GM21360 (cell line): ENCODE measurements around the gene FAM98C.
A peak's percentile ranks its signal among the peaks of the same experiment; 100 is the strongest.

Experiments used
- ATAC-seq: cut with Tn5 transposase; IDR thresholded peaks from one replicate; pipeline ENCODE4 v1.9.1; 2021; ENCODE audit warnings: mild to moderate bottlenecking, moderate library complexity; ENCODE audit not compliant: unreplicated experiment

Gene FAM98C

DNA sequence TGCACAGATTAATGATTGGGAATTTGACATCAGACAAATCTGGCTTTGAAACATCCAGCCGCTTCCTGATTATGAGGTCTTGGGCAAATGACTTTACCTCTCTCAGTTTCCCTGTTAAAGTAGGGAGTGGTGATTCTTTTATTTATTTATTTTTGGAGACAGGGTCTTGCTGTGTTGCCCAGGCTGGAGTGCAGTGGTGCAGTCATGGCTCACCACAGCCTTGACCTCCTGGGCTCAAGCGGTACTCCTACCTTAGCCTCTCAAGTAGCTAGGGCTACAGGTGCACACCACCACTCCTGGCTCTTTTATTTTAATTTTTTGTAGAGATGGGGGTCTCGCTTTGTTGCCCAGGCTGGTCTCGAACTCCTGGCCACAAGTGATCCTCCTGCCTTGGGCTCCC lies 25.8 kb upstream of the FAM98C start:
- no peak for ATAC-seq

DNA sequence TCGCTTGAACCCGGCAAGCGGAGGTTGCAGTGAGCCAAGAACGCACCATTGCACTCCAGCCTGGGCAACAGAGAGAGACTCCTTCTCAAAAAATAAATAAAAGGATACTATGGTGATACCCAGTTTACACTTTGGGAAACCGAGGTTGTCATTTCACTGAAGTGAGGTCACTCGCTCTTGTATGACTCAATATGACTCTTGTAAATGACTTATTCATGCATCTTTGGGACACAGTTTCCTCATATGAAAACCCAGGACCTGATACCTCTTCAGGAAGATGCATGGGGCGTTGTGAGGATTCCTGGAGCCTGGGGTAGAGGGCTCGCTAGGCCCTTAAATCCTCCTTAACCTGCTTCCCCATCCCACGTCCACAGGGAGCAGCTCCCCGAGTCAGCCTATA lies 24.0 kb upstream of the FAM98C start:
- ATAC-seq = no peak

DNA sequence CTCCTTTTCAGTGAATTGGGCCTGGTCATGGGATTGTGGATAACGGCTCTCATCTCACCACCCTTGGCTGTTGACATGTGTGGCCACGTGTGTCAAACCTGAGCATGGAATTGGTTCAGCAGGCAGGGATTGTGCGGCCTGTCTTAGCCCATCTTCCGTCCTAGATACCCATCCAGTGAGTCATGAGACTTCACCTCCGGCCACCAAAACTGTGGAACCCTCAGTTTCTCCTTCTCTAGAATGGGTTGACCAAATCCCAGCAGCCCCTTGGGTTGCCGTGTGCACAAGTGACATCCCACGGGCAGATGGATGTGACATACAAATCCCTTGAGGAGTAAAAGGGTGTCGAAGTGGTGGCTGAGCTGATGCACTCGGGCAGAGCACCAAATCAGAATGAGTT lies 21.8 kb upstream of the FAM98C start:
- no peak for ATAC-seq

DNA sequence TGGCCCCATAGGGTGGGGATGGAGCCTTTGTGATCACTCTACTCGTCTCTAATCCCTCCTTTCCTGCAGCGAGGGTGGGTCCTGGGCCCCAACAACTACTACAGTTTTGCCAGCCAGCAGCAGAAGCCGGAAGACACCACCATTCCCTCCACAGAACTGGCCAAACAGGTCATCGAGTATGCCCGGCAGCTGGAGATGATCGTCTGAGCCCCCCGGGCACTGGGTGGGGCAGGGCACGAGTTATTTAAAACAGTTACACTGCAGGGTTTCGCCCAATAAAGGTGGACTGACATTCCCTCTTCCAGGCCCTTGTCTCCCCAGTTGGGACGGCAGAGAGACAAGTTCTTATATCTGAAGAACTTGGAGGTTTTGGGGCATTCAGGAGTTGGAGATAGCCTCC lies 19.7 kb upstream of the FAM98C start:
- ATAC-seq = no peak

DNA sequence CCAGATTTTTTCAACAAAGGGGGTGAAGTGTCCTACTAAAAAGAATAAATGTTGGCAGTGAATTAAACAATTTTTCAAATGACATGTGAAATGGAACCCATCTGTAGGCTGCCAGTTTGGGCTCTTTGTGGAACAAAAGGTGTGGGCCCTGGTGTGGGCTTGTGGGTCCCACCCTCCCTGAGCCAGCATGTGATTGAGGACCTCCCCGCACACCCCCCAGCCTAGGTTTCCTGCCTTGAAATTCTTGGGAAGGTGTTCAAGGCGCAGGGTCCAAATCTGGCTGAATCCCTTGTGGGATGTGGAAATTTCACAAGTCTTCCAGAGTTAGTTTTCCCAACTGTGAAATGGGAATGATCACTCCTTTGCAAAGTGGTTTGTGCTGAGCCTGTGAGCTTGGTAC lies 19.1 kb upstream of the FAM98C start:
- ATAC-seq = no peak

DNA sequence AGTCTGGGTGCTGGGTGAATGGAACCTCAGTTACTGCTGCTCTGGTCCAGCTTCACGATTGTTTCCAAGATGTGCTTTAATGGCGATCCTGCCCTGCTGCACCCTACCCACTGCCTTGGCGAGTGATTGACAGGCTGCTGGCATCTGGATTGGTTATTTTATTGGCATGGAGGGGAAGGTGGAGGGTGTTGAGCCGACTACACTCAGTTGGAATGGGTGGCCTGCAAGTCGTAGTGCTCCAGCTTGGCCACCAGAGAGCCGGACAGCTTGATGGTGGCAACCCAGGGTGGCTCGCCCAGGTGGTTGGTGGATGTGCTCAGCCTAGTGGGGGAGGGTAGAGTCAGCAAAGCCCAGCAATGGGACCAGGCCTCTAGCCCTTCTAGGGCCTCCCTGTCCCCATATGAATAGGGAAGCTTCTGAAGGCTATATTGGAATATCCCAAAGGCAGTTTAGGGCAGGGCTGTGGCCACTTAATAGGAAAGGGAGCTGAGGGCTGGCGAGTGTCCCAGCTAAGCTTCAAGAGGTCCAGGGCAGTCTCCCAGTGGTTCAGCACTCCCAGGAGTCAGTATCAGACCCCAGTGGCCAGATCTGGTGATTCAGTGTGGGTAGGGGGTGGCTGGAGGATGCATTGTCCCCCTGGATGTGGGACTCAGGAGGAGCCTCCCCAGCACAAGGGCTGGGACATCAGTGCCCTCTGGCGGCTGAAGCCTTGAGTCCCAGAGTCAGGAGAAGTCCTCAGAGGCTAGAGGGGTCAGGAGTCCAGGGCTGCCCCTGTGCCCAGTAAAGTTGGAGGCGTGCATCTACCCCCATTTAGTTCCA lies 18.5 kb upstream of the FAM98C start:
- no peak for ATAC-seq

DNA sequence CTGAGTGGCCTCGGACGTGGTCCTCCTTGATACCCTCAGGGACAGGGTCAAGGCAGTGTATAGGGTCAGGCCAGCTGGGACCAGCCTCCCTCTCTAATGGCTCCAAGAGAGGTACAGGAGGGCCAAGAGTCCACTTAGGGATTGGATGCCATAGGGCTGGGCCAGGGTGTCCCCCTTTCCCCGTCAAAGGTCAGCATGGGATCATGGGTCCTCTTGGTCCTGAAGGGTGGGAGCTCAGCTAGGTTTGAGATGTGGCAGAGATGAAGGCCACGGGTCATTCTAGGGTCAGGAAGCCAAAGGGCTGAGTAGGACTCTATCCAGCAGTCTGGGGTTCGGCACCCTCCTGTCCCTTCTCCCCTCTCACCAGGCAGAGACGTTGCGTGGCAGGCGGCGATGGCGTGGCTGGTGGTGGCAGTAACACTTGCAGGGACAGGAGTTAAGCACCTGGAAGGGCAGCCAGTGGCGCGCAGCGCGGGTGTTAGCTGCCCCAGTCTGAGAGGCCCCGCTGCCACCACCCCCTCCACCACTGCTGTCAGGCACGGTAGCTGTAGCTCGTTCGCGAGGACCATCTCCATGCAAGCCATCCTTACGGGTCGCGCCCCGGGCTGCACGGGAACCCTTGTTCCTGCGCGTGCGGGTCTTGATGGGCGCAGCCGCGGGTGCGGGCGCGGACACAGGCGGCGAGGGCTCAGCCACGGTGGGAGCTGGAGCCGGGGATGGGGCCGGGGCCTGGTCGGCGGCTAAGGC lies 17.7 kb upstream of the FAM98C start:
- ATAC-seq = no peak

DNA sequence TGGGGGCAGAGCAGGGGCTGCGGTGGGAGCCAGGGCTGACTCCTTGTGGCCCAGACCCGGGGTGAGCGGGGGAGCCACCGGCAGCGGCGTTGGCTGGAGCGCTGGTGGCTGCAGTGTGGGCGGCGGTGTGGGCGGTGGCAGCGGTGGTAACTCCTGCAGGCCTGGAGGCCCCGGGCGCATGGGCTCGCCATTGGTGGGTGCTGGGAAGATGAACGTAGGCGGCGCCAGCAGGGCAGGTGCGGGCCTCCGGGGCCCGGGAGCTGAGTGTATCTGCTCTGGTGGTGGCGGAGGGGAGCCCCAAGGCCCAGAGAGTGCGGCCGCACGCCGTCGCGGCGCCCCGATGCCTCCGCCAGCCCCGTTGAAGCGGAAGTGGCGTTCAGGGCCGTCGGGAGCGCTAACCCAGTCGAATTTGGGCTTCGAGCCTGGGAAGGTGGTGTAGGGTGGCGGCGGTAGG lies 17.1 kb upstream of the FAM98C start:
- ATAC-seq = no peak

DNA sequence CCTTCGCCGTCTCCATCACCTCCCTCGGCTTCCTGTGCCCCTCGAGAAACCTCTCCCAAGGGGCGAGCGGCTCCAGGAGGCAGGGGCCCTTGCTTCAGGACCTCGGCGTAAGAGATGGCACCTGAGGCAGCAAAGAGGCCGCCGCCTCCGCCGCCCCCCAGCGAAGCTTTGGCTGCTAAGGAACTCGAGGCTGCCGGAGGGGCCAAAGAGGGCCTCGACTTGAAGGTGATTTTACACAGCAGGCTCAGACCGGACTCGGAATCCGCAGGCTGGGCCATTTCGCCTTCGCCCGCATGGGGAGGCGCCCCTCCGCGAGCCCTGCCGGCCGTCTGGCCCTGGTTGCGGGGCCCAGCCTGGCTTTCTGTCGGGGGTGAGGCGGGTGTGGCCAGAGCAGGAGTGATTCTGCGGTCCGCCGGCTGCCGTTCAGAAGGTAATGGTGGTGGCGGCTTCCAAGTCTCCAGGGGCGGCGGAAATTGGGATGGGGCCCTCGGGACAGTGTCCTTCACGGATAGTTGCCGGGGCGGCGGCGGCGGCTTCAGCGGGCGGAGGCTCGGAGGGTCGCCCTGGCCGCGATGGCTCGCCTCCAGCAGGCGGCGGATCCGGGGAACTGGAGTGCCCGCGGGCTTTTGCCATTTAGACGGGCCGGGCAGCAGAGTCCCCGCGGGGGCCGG lies 16.5 kb upstream of the FAM98C start:
- ATAC-seq = no peak

DNA sequence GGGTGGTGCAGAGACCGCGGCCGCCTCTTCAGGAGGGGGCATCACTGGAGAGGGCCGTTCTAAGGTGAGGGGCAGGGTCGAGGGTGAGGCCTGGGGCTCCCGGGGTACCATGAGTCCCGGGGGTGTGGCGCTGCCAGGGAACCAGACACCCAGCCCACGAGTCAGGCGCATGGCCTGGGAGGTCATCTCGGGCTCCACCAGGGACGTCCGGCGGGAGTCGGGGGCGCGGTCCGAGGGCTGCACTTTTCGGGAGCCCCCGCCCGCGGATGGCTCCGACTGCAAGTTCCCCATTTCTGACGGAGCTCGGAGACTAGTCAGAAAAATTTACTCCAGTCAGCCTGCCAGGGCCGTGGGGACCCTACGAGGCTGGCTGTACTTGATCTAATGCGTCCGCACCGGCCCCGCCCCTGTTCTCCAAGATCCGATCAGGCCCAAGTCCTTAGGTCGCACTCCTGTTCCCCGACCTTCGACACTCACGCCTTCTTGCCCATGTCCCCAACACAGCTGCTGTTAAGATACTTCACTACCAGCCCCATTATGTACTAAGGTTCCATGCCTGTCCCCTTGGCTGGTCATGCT lies 15.8 kb upstream of the FAM98C start:
- ATAC-seq = no peak

DNA sequence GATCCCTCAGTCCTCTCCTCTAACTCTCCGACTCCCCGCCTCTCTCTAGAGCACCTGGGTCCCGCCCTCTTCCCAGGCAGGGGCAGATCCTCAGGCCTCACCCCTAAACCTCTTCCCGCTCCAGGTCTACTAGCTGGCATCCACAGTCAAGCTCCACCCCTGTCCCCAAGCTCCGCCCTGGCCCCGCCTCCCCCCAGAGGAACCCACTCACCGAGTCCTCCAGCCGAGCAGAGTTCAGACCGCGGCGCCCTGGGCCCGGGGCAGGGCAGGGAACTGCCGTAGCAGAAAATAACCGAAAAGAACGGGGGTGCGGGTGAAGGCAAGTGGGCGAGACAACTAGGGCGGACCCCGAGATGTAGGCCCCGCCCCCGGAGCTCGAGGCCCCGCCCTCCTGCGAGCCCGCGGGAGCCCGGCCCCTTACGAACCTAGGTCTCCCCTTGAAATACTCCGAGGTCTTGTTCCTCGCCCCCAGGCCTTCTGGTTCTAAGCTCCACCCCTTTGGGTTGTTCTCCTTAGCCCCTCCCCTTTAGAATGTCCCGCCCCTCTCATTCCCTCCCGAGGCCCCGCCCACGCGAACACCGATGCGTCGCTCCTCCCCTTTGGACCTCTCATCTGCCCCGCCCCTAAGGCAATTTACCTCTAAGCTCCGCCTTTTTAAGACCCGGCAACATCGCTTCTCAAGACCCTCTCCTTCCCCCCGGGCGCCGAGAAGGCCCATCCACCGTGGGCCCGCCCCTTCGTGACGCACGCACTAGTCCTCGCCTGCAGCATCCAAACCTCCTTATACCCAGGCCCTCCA lies 15.1 kb upstream of the FAM98C start, which contains the start of gene GGN:
Gene GGN (minus strand): TSS at position 485 of the 799 bp plus-strand sequence. CDS start 773 bp downstream, outside the sequence.
- peak; percentile 41 for ATAC-seq

DNA sequence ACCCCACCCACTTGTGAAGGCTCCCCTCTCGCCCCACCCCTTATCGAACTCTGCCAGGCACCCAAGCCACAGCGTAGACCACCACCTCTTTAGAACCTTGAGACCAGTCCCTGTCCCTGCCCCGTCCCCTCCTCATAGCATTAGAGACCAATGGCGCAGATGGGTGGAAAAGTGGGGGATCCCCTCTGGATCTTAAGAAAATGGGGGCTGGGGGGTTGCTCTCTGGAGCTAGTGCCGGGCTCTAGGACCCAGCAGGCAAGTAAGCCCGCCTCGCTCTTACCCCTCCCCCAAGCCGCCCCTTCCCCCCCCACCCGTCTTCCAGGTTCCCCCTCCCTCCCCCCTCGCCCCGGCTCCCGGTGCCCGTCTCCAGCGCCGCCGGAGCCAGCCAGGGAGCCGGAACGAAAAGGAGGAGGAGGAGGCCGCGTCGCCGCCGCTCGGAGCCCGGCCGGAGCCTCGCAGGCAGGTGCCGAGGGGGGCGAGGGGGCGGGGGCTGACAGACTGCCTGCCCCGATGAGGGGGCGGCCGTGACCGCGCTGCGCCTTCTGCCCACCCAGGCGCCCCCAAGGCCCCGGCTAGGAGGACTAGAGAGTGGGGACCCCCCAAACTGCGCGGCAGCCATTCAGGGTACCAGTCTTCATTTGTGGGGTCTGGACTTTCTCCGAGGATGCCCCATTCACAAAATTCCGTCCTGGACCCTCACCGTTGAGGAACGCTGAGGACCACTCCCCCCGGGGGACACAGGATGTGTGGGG lies 14.4 kb upstream of the FAM98C start, which contains the start of gene SPRED3:
Gene SPRED3 (plus strand): TSS at position 349 of the 752 bp plus-strand sequence. CDS start 1,606 bp downstream, outside the sequence.
- no peak for ATAC-seq

DNA sequence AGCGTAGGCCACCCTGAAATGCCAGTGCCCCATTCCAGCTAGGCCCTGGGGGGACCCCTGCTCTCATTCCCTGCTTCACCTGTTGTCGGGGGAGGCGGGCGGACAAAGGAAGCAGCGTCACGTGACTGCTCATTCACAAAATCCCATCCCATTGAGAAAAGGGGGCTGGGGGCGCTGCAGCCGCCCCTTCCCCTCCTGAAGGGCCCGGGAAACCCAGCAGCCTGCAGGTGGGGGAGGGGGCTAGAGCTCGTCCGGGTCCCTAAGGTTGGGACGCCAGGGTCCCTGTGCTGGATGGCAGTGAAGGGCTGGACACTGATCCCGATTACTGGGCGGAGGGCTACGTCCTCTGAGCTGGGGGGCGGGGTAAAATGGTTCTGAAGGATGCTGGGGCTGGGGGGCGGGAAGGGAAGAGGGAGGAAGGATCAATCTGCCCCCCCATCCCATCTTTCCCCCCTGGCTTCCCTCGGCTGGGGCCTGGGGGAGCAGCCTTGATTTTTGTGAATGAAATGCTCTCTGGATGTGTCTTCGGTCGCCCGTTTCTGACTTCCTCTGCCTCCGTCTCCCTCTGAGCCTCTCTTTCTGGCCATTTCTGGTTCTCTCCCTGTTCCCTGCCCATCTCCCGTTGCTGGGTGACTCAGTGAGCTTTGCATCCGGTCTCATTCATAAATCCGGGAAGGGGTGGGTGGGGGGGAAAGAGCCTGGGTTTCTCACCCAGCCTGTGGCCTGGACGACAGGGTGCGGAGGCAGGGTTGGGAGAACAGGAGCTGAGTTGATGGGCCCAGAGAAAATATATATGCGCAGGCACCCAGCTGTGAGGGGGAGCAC lies 13.6 kb upstream of the FAM98C start:
- ATAC-seq = no peak

DNA sequence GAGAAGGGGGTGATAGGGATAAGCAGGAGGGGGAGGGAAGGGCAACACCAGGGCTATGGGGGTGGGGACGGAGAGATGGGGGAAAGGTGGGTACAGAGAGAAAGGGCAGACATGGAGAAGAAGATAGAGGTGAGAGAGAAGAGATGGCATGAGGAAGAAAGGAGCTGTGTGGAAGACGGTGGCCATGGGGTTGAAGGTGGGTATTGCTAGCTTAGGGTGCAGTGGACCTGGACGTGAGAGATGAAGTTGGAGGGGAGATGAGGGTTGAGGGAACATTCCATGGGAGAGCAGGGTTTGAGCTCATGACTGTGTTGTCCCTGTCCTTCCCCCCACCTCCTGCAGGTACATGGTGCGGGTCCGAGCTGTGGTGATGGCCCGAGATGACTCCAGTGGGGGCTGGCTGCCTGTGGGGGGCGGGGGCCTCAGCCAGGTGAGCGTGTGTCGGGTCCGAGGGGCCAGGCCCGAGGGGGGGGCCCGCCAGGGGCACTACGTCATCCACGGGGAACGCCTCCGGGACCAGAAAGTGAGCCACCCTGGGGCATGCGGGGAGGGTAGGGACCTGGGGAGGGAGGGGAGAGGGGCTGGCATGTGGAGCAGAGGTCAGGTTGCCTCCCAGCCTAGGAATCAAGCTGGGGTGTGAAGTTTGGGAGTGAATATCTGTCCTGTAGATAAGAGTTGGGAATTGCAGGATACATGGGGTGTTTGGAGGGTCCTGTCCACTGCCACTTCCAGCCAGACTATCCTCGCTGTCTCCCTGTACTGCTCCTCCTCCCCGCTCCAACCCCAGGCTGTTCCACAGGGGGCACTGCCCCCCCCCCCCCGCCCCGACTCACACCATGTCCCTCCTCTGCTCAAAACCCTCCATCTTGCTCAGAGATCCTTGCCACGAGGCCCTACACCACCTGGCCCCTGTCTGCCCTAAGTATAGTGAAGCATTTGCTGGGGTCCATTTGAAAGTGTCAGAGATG lies 12.7 kb upstream of the FAM98C start:
- ATAC-seq = no peak

DNA sequence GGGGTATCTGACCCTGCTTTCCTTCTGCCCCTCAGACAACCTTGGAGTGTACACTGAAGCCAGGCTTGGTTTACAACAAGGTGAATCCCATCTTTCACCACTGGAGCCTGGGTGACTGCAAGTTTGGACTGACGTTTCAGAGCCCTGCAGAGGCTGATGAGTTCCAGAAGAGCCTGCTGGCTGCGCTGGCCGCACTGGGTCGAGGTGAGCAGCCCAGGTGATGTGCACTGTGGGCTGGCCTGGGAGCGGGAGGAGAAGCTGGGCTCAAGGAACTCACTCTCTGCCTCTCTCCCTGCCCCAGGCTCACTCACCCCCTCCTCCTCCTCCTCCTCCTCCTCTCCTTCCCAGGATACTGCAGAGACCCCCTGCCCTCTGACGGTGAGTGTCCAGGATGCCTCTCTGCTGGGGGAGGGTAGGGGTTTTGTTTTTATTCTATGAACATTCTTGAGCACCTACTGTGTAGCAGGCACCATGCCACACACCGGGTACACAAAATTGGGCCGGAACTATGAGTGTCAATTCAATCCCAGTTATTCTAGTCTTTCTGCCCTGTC lies 10.9 kb upstream of the FAM98C start:
- ATAC-seq = no peak

DNA sequence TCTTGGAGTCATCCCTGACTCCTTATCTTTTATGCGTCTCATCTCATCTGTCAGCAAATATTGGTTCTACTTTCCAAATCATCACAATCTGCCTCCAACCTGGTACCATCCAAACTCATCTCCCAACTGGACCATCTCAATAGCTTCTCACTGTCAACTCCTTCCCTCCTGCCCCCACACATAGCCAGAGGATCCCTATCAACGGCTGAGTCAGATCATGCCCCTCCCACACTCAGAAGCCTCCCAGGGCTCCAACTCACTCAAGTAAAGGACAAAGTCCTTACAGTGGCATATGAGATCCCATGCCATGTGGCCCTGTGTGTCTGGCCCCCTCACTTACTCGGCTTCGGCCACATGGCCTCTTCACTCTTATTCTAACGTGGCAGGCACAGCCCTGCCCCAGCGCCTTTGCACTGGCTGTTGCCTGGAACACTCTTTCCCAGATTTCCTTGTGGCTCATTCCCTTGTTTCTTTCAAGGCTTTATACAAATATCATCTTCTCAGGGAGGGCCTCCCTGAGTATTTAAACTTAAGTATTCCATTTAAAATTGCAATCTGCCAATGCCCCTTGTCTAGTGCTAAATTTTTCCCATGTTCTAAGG lies 10.1 kb upstream of the FAM98C start:
- ATAC-seq = no peak

DNA sequence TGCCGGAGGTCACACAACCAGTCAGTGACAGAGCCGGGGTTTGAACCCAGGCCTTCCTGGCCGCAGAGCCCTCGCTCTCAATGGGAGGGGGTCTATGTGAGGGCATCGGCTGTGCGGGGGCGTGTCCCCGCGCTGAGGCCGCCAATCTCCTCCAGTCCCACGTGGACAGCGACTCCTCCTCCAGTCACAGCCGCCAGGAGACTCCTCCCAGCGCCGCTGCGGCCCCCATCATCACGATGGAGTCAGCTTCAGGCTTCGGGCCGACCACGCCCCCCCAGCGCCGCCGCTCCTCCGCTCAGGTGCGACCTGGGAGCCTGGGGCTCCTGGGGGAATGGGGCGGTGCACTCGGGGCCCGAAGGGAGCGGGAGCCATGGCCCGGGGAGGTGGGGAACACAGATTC lies 8.4 kb upstream of the FAM98C start:
- ATAC-seq = no peak
